ENCODE results near the gene OR56A1.
"Not testable (repeated sequence)": the region's sequence is repeated elsewhere in the genome, so short reads cannot be mapped to it uniquely, and the experiment has no call there.

Gene OR56A1

GRCh38 chr11:6030708-6031405 is at the start of gene OR56A1:
Gene OR56A1 (minus strand): TSS chr11:6030758. CDS start chr11:6027692, 3,066 bp downstream.
- Mint-ChIP-seq H3K27me3 (peaks cover 8% of the 10 kb centered on the region), H3K27ac (no peak within 1 kb of the TSS), H3K4me1 (no peaks in the 10 kb centered on the region), H3K4me3 (no peak within 1 kb of the TSS), H3K36me3 (no peaks in the 10 kb centered on the region), H3K9me3 (no peaks in the 10 kb centered on the region)

GRCh38 chr11:6079463-6079862 is 48.9 kb upstream of the OR56A1 start:
- H3K4me3 Mint-ChIP-seq: no peak overlapping the region
- peaks cover 8% of the 10 kb centered on the region for H3K9me3 Mint-ChIP-seq
- no peaks in the 10 kb centered on the region for H3K36me3 Mint-ChIP-seq
- H3K27me3 Mint-ChIP-seq: peaks cover 15% of the 10 kb centered on the region
- no peaks in the 10 kb centered on the region for H3K4me1 Mint-ChIP-seq
- no peak overlapping the region for H3K27ac Mint-ChIP-seq

GRCh38 chr11:6077723-6078122 is 47.2 kb upstream of the OR56A1 start:
- Mint-ChIP-seq H3K27me3 (peaks cover 20% of the 10 kb centered on the region), H3K4me1 (no peaks in the 10 kb centered on the region), H3K4me3 (no peak overlapping the region), H3K36me3 (no peaks in the 10 kb centered on the region), H3K9me3 (peaks cover 8% of the 10 kb centered on the region), H3K27ac (no peak overlapping the region)

- not testable (repeated sequence) for H3K36me3 Mint-ChIP-seq, H3K27ac Mint-ChIP-seq, H3K4me1 Mint-ChIP-seq, H3K9me3 Mint-ChIP-seq, H3K4me3 Mint-ChIP-seq
- H3K27me3 Mint-ChIP-seq: peaks cover 19% of the 10 kb centered on the region
Measured at GRCh38 chr11:6076443-6076842, 45.9 kb upstream of the OR56A1 start.

GRCh38 chr11:6067502-6067901 is 36.9 kb upstream of the OR56A1 start:
- Mint-ChIP-seq H3K9me3 (no peaks in the 10 kb centered on the region), H3K36me3 (no peaks in the 10 kb centered on the region), H3K4me1 (no peaks in the 10 kb centered on the region), H3K27ac (no peak overlapping the region), H3K27me3 (peaks cover 5% of the 10 kb centered on the region), H3K4me3 (no peak overlapping the region)

GRCh38 chr11:6062691-6063358 is 32.3 kb upstream of the OR56A1 start:
- Mint-ChIP-seq H3K36me3 (no peaks in the 10 kb centered on the region), H3K27me3 (peaks cover 8% of the 10 kb centered on the region), H3K27ac (no peak overlapping the region), H3K4me3 (no peak overlapping the region), H3K4me1 (no peaks in the 10 kb centered on the region), H3K9me3 (no peaks in the 10 kb centered on the region)

- H3K27ac Mint-ChIP-seq: no peak overlapping the region
- peaks cover 8% of the 10 kb centered on the region for H3K27me3 Mint-ChIP-seq
- H3K36me3 Mint-ChIP-seq: no peaks in the 10 kb centered on the region
- H3K4me1 Mint-ChIP-seq: no peaks in the 10 kb centered on the region
- H3K4me3 Mint-ChIP-seq: no peak overlapping the region
- no peaks in the 10 kb centered on the region for H3K9me3 Mint-ChIP-seq
Measured at GRCh38 chr11:6061475-6061874, 30.9 kb upstream of the OR56A1 start.

GRCh38 chr11:6057452-6057851 is 26.9 kb upstream of the OR56A1 start:
- H3K9me3 Mint-ChIP-seq: no peaks in the 10 kb centered on the region

GRCh38 chr11:6055569-6055968 is 25.0 kb upstream of the OR56A1 start:
- no peaks in the 10 kb centered on the region for H3K4me1 Mint-ChIP-seq
- peaks cover 24% of the 10 kb centered on the region for H3K27me3 Mint-ChIP-seq
- H3K36me3 Mint-ChIP-seq: no peaks in the 10 kb centered on the region
- no peak overlapping the region for H3K27ac Mint-ChIP-seq
- no peaks in the 10 kb centered on the region for H3K9me3 Mint-ChIP-seq
- no peak overlapping the region for H3K4me3 Mint-ChIP-seq

More at GRCh38 chr11:6057452-6057851, 26.9 kb upstream of the OR56A1 start:
- Mint-ChIP-seq H3K27me3 (peaks cover 23% of the 10 kb centered on the region), H3K4me3 (no peak overlapping the region), H3K36me3 (no peaks in the 10 kb centered on the region), H3K27ac (no peak overlapping the region), H3K4me1 (no peaks in the 10 kb centered on the region)

GRCh38 chr11:6052374-6052773 is 21.8 kb upstream of the OR56A1 start:
- peaks cover 27% of the 10 kb centered on the region for H3K27me3 Mint-ChIP-seq
- H3K4me1 Mint-ChIP-seq: no peaks in the 10 kb centered on the region
- no peak overlapping the region for H3K4me3 Mint-ChIP-seq

GRCh38 chr11:6040874-6041273 is 10.3 kb upstream of the OR56A1 start:
- Mint-ChIP-seq H3K4me3 (no peak overlapping the region), H3K27me3 (peaks cover 5% of the 10 kb centered on the region), H3K27ac (no peak overlapping the region), H3K9me3 (no peaks in the 10 kb centered on the region), H3K4me1 (no peaks in the 10 kb centered on the region), H3K36me3 (no peaks in the 10 kb centered on the region)

More at GRCh38 chr11:6052374-6052773, 21.8 kb upstream of the OR56A1 start:
- Mint-ChIP-seq H3K9me3 (no peaks in the 10 kb centered on the region), H3K36me3 (no peaks in the 10 kb centered on the region), H3K27ac (no peak overlapping the region)

GRCh38 chr11:6027501-6027900 is 3.1 kb downstream of the OR56A1 start:
- no peaks in the 10 kb centered on the region for H3K36me3 Mint-ChIP-seq
- no peaks in the 10 kb centered on the region for H3K9me3 Mint-ChIP-seq
- H3K27ac Mint-ChIP-seq: no peak overlapping the region
- no peaks in the 10 kb centered on the region for H3K4me1 Mint-ChIP-seq
- peaks cover 6% of the 10 kb centered on the region for H3K27me3 Mint-ChIP-seq
- no peak overlapping the region for H3K4me3 Mint-ChIP-seq

- Mint-ChIP-seq H3K4me3 (no peak overlapping the region), H3K4me1 (no peaks in the 10 kb centered on the region), H3K36me3 (no peaks in the 10 kb centered on the region), H3K9me3 (no peaks in the 10 kb centered on the region), H3K27me3 (peaks cover 8% of the 10 kb centered on the region), H3K27ac (no peak overlapping the region)
Measured at GRCh38 chr11:6025056-6025455, 5.5 kb downstream of the OR56A1 start.

- Mint-ChIP-seq H3K4me3 (no peak overlapping the region), H3K27me3 (peaks cover 10% of the 10 kb centered on the region), H3K36me3 (no peaks in the 10 kb centered on the region), H3K4me1 (no peaks in the 10 kb centered on the region), H3K27ac (no peak overlapping the region), H3K9me3 (no peaks in the 10 kb centered on the region)
Measured at GRCh38 chr11:6022956-6023355, 7.6 kb downstream of the OR56A1 start.

GRCh38 chr11:6013042-6013441 is 17.5 kb downstream of the OR56A1 start:
- Mint-ChIP-seq H3K27me3 (peaks cover 22% of the 10 kb centered on the region), H3K27ac (no peak overlapping the region), H3K4me3 (no peak overlapping the region), H3K36me3 (no peaks in the 10 kb centered on the region), H3K9me3 (peaks cover 9% of the 10 kb centered on the region), H3K4me1 (no peaks in the 10 kb centered on the region)

GRCh38 chr11:6012035-6012668 is 18.4 kb downstream of the OR56A1 start:
- H3K4me3 Mint-ChIP-seq: no peak overlapping the region
- H3K4me1 Mint-ChIP-seq: no peaks in the 10 kb centered on the region
- H3K27me3 Mint-ChIP-seq: peaks cover 21% of the 10 kb centered on the region
- no peak overlapping the region for H3K27ac Mint-ChIP-seq
- no peaks in the 10 kb centered on the region for H3K36me3 Mint-ChIP-seq
- H3K9me3 Mint-ChIP-seq: peaks cover 3% of the 10 kb centered on the region

Measured in activated naive CD4-positive, alpha-beta T cell treated with anti-CD3 and anti-CD28 coated beads, Interleukin-2, amount 50 U/mL, for 24 hours (primary cell).